ENCODE data around the gene GRIK3.

GRCh38 chr1:36792292-36792691, 242.0 kb downstream of the GRIK3 start:
- TF ChIP-seq CTCF (IDR thresholded peaks at IDR 0.05) (no peak), POLR2AphosphoS5 (IDR thresholded peaks at IDR 0.05) (no peak)

Data from stomach (tissue), 4 donors.